Measurements from ENCODE around the gene KPNA3.

The KPNA3 gene

GRCh38 chr13:49840266-49840665 is 47.8 kb upstream of the KPNA3 start:
- no peaks in the 10 kb centered on the region for H3F3A ChIP-seq (ENCODE audit: low read depth)
- TF ChIP-seq EZH2phosphoT487 (IDR thresholded peaks at IDR 0.05; ENCODE audit: borderline replicate concordance): no peak
- no peak for TF ChIP-seq CTCF (conservative IDR thresholded peaks at IDR 0.05; ENCODE audit: low read length)
- H3K79me2 ChIP-seq (ENCODE audit: insufficient read depth, low read length): no peaks in the 10 kb centered on the region
- no peak overlapping the region for H3K4me3 ChIP-seq (ENCODE audit: low read length, poor library complexity, severe bottlenecking)
- peaks cover 10% of the 10 kb centered on the region for H3K4me1 ChIP-seq (ENCODE audit: insufficient read depth, low read length, poor library complexity, severe bottlenecking)
- peak overlapping the region; percentile 64 for H2AFZ ChIP-seq (ENCODE audit: low read length)
- no peak overlapping the region for H3K4me2 ChIP-seq (ENCODE audit: low read depth, low read length, poor library complexity, severe bottlenecking)
- no peaks in the 10 kb centered on the region for H3K9me3 ChIP-seq (ENCODE audit: insufficient read depth, low read depth, low read length)
- H3K9me2 ChIP-seq (replicated peaks; ENCODE audit: low read depth, low read length): no peaks in the 10 kb centered on the region
- H3K9ac ChIP-seq (ENCODE audit: low read depth, low read length, poor library complexity, severe bottlenecking): no peak overlapping the region
- H3K36me3 ChIP-seq (ENCODE audit: insufficient read depth, low read length): no peaks in the 10 kb centered on the region
- H3K27me3 ChIP-seq (ENCODE audit: insufficient read depth, low read length, poor library complexity, severe bottlenecking): no peaks in the 10 kb centered on the region
- H4K20me1 ChIP-seq (ENCODE audit: insufficient read depth, low read length, poor library complexity, severe bottlenecking): no peaks in the 10 kb centered on the region

- H3K4me2 ChIP-seq (ENCODE audit: low read depth, low read length, poor library complexity, severe bottlenecking): no peak overlapping the region
- TF ChIP-seq EZH2phosphoT487 (IDR thresholded peaks at IDR 0.05; ENCODE audit: borderline replicate concordance) (no peak), CTCF (conservative IDR thresholded peaks at IDR 0.05; ENCODE audit: low read length) (no peak)
- no peaks in the 10 kb centered on the region for H3F3A ChIP-seq (ENCODE audit: low read depth)
- no peaks in the 10 kb centered on the region for H3K9me3 ChIP-seq (ENCODE audit: insufficient read depth, low read depth, low read length)
- no peaks in the 10 kb centered on the region for H3K79me2 ChIP-seq (ENCODE audit: insufficient read depth, low read length)
- no peaks in the 10 kb centered on the region for H3K9me2 ChIP-seq (replicated peaks; ENCODE audit: low read depth, low read length)
- no peak overlapping the region for H2AFZ ChIP-seq (ENCODE audit: low read length)
- no peak overlapping the region for H3K9ac ChIP-seq (ENCODE audit: low read depth, low read length, poor library complexity, severe bottlenecking)
- peaks cover 10% of the 10 kb centered on the region for H3K4me1 ChIP-seq (ENCODE audit: insufficient read depth, low read length, poor library complexity, severe bottlenecking)
- no peaks in the 10 kb centered on the region for H4K20me1 ChIP-seq (ENCODE audit: insufficient read depth, low read length, poor library complexity, severe bottlenecking)
- H3K36me3 ChIP-seq (ENCODE audit: insufficient read depth, low read length): no peaks in the 10 kb centered on the region
- H3K27me3 ChIP-seq (ENCODE audit: insufficient read depth, low read length, poor library complexity, severe bottlenecking): no peaks in the 10 kb centered on the region
- H3K4me3 ChIP-seq (ENCODE audit: low read length, poor library complexity, severe bottlenecking): no peak overlapping the region
Measured at GRCh38 chr13:49838989-49839388, 46.5 kb upstream of the KPNA3 start.

- no peaks in the 10 kb centered on the region for H3K36me3 ChIP-seq (ENCODE audit: insufficient read depth, low read length)
- no peak overlapping the region for H3K4me2 ChIP-seq (ENCODE audit: low read depth, low read length, poor library complexity, severe bottlenecking)
- TF ChIP-seq CTCF (conservative IDR thresholded peaks at IDR 0.05; ENCODE audit: low read length) (no peak), EZH2phosphoT487 (IDR thresholded peaks at IDR 0.05; ENCODE audit: borderline replicate concordance) (no peak)
- no peaks in the 10 kb centered on the region for H3K9me2 ChIP-seq (replicated peaks; ENCODE audit: low read depth, low read length)
- no peaks in the 10 kb centered on the region for H3K9me3 ChIP-seq (ENCODE audit: insufficient read depth, low read depth, low read length)
- peaks cover 10% of the 10 kb centered on the region for H3K4me1 ChIP-seq (ENCODE audit: insufficient read depth, low read length, poor library complexity, severe bottlenecking)
- H3K4me3 ChIP-seq (ENCODE audit: low read length, poor library complexity, severe bottlenecking): no peak overlapping the region
- no peak overlapping the region for H3K9ac ChIP-seq (ENCODE audit: low read depth, low read length, poor library complexity, severe bottlenecking)
- H4K20me1 ChIP-seq (ENCODE audit: insufficient read depth, low read length, poor library complexity, severe bottlenecking): no peaks in the 10 kb centered on the region
- H3K79me2 ChIP-seq (ENCODE audit: insufficient read depth, low read length): no peaks in the 10 kb centered on the region
- H2AFZ ChIP-seq (ENCODE audit: low read length): no peak overlapping the region
- H3F3A ChIP-seq (ENCODE audit: low read depth): no peaks in the 10 kb centered on the region
- no peaks in the 10 kb centered on the region for H3K27me3 ChIP-seq (ENCODE audit: insufficient read depth, low read length, poor library complexity, severe bottlenecking)
Measured at GRCh38 chr13:49836516-49836915, 44.0 kb upstream of the KPNA3 start.

All from Loucy (cell line).